Pancreas (tissue), 10 donors: ENCODE data around the gene WDR11. TPM values are rescaled to one million over a fixed set of nuclear protein-coding genes. Genes with fewer than 3 reads are reported as not detected.

ENCODE experiments used
- ATAC-seq, 4 donors: fragments of 200-7000 bp; cut with Tn5 transposase; one replicate each; pipeline versions ENCODE4 v1.8.0 to v1.9.1; 2020; ENCODE audit warnings: mild to moderate bottlenecking in 4 of 4, moderate library complexity in 4 of 4
- DNase-seq, 6 donors: peaks; one replicate each; pipeline ENCODE4 v3.0.0-alpha.2; 2020
- FAIRE-seq: peaks from 2 replicates; lab custom pipeline; 2012; peaks lifted over from hg19 to GRCh38; lab: Jason Lieb, UNC
- H3K27ac ChIP-seq, 4 donors: fragments of 200-600 bp; sonication (generic); 1 replicate in 3 of 4; 2 replicates in 1 of 4; pipeline versions ENCODE4 v1.5.0 to v1.8.0; 2020
- H3K27me3 ChIP-seq, 4 donors: fragments of 200-600 bp; one replicate each; pipeline ENCODE4 v1.8.0; 2021
- H3K36me3 ChIP-seq, 3 donors: fragments of 200-600 bp; sonication (generic) in 1 of 3; one replicate each; pipeline versions ENCODE4 v1.5.0 to v1.8.0; 2020 to 2021
- H3K4me1 ChIP-seq, 3 donors: fragments of 200-600 bp; one replicate each; pipeline ENCODE4 v1.8.0; 2021
- H3K4me3 ChIP-seq, 4 donors: fragments of 200-600 bp; sonication (generic) in 2 of 4; one replicate each; pipeline versions ENCODE4 v1.5.0 to v1.8.0; 2020 to 2021
- H3K9me3 ChIP-seq, 4 donors: fragments of 200-600 bp; one replicate each; pipeline ENCODE4 v1.8.0; 2021
- CTCF ChIP-seq, 4 donors: fragments of 200-600 bp; sonication (generic) in 3 of 4; IDR thresholded peaks; one replicate each; pipeline versions ENCODE4 v1.5.0 to v1.8.0; 2021; ENCODE audit warnings: antibody characterized with exemption in 4 of 4
- WGBS, 2 donors: extraction: QIAGEN DNeasy Blood & Tissue Kit; methylation state at CpG; one replicate each; pipeline ENCODE4 v1.1.7; 2013; 5-methylcytosine and 5-hydroxymethylcytosine counted together
- intact Hi-C, 3 donors: fragments of 100-400 bp; cut with DNase I; formaldehyde crosslinking; loops; one replicate each; pipeline versions ENCODE4 v1.11.1 to v1.14.2; 2022
- polyA plus RNA-seq, 2 donors: library from polyadenylated mRNA; stranded (reverse); fragments of 200-250 nt; gene quantifications; one replicate each; pipeline ENCODE4 v1.2.3, GENCODE V29; 2013
- total RNA-seq, 6 donors: library from RNA; stranded (reverse); fragmentation: NEBNext Ultra II Directional in 4 of 6; extraction: Animal tissue kit (Norgen Biotek cat#: 25700) in 4 of 6; gene quantifications; one replicate each; pipeline versions ENCODE4 v1.2.1 to v1.2.4, GENCODE V29; 2021 to 2023
- donor health status: healthy with polysubstance abuse.
- donor health status: DM: no; HTN: no; CAD: no; lungs with moderate emphysema.
- donor health status: DM: no; HTN: no; CAD: no.
- donor health status: control.
- donor health status: control.
- donor health status: Bipolar disorder and iron deficiency.
- donor health status: DM: yes; HTN: yes; CAD: no.
- donor health status: DM: no; HTN: no; CAD: no.
- donor health status: DM: no; HTN: no; CAD: no.
- donor health status: DM: yes; HTN: yes; CAD: no.

The WDR11 gene
- total and polyA plus RNA-seq, 8 donors: 14.8 to 30.5 (median 18.3) TPM

- Histone ChIP-seq H3K27ac (no peak overlapping the region), H3K4me3 (no peak overlapping the region), H3K27me3 (no peaks in the 10 kb centered on the region), H3K9me3 (no peaks in the 10 kb centered on the region), H3K36me3 (no peaks in the 10 kb centered on the region), H3K4me1 (no peaks in the 10 kb centered on the region)
- DNase-seq (no peak), FAIRE-seq (no peak), ATAC-seq (no peak)
- TF ChIP-seq CTCF (IDR thresholded peaks at IDR 0.05): no peak
- 82 to 83% methylated on average over 6 of the region's 6 CpGs for WGBS, 2 donors
- intact Hi-C loops: loop anchor here in 2 of 3 donors (5.0 to 10.0 kb wide), 4 partner anchors 661 to 951 kb away; no protein-coding TSS in a partner anchor
Observed at GRCh38 chr10:120943542-120943941, 92.4 kb downstream of the WDR11 start.

- no peak for TF ChIP-seq CTCF (IDR thresholded peaks at IDR 0.05)
- intact Hi-C loops: loop anchor here in 2 of 3 donors (5.0 to 10.0 kb wide), 4 partner anchors 660 to 950 kb away; no protein-coding TSS in a partner anchor
- no peak for ATAC-seq
Observed at GRCh38 chr10:120944586-120945125, 93.5 kb downstream of the WDR11 start.

GRCh38 chr10:120945182-120945581 lies 94.0 kb downstream of the WDR11 start:
- no peak overlapping the region for H3K4me3 ChIP-seq
- H3K4me1 ChIP-seq: peaks cover 0 to 5% (median 4%) of the 10 kb centered on the region in 3 donors
- intact Hi-C loops: loop anchor here in 2 of 3 donors (5.0 to 10.0 kb wide), 4 partner anchors 660 to 950 kb away; no protein-coding TSS in a partner anchor
- peak overlapping the region in 3 of 4 donors; percentile 28 to 62 (median 47) for H3K27ac ChIP-seq
- H3K36me3 ChIP-seq: no peaks in the 10 kb centered on the region
- ATAC-seq (no peak), FAIRE-seq (no peak), DNase-seq (no peak)
- WGBS, 2 donors: 94 to 97% methylated on average over 1 of the region's 1 CpG
- no peak for TF ChIP-seq CTCF (IDR thresholded peaks at IDR 0.05)
- no peaks in the 10 kb centered on the region for H3K9me3 ChIP-seq
- H3K27me3 ChIP-seq: no peaks in the 10 kb centered on the region

More at GRCh38 chr10:120944586-120945125, 93.5 kb downstream of the WDR11 start:
- FAIRE-seq (no peak), DNase-seq (no peak)
- Histone ChIP-seq H3K27me3 (no peaks in the 10 kb centered on the region), H3K27ac (peak overlapping the region in 1 of 4 donors; percentile 10), H3K4me3 (no peak overlapping the region), H3K9me3 (no peaks in the 10 kb centered on the region), H3K36me3 (no peaks in the 10 kb centered on the region), H3K4me1 (peaks cover 0 to 5% (median 4%) of the 10 kb centered on the region in 3 donors)
- WGBS, 2 donors: 88 to 90% methylated on average over 4 of the region's 4 CpGs

GRCh38 chr10:120945801-120946302 lies 94.7 kb downstream of the WDR11 start:
- ATAC-seq: peak; percentile 64 to 74 (median 68)
- Histone ChIP-seq H3K27me3 (no peaks in the 10 kb centered on the region), H3K36me3 (no peaks in the 10 kb centered on the region), H3K4me1 (peaks cover 0 to 5% (median 4%) of the 10 kb centered on the region in 3 donors), H3K27ac (peak overlapping the region in 3 of 4 donors; percentile 28 to 62 (median 47)), H3K9me3 (no peaks in the 10 kb centered on the region), H3K4me3 (no peak overlapping the region)
- intact Hi-C loops: loop anchor here in 2 of 3 donors (5.0 to 10.0 kb wide), 4 partner anchors 659 to 949 kb away; no protein-coding TSS in a partner anchor
- DNase-seq: peak in 4 of 6 donors; percentile 47 to 71 (median 66)
- WGBS, 2 donors: 35 to 45% methylated on average over 8 of the region's 8 CpGs
- no peak for FAIRE-seq
- TF ChIP-seq CTCF (IDR thresholded peaks at IDR 0.05): no peak
